Astrocyte (in vitro differentiated cells and primary cell): Measurements from ENCODE around the gene PLCD3. TPM values are rescaled to one million over a fixed set of nuclear protein-coding genes. Genes with fewer than 3 reads are reported as not detected.
A peak's percentile ranks its signal among the peaks of the same experiment; 100 is the strongest.

Experiments used
- DNase-seq: peaks from one replicate; pipeline ENCODE4 v3.0.0-alpha.2; 2010; ENCODE audit warnings: low read depth
- FAIRE-seq: peaks from 2 replicates; lab custom pipeline; 2011; peaks lifted over from hg19 to GRCh38; lab: Jason Lieb, UNC
- H2AFZ ChIP-seq: 2 replicates; pipeline ENCODE4 v1.6.0; 2012; ENCODE audit warnings: low read depth, low read length, inconsistent platforms
- H3K27ac ChIP-seq: 2 replicates; pipeline ENCODE4 v1.5.1; 2011; ENCODE audit warnings: low read depth, low read length, inconsistent platforms
- H3K27me3 ChIP-seq: 2 replicates; pipeline ENCODE4 v1.6.0; 2011; ENCODE audit warnings: low read length, inconsistent platforms; ENCODE audit not compliant: insufficient read depth
- H3K36me3 ChIP-seq: 2 replicates; pipeline ENCODE4 v1.5.1; 2011; ENCODE audit warnings: low read length, inconsistent platforms; ENCODE audit not compliant: insufficient read depth
- H3K4me1 ChIP-seq: 2 replicates; pipeline ENCODE4 v1.5.1; 2011; ENCODE audit warnings: low read length, inconsistent platforms; ENCODE audit not compliant: insufficient read depth
- H3K4me2 ChIP-seq: 2 replicates; pipeline ENCODE4 v1.6.0; 2012; ENCODE audit warnings: low read length, inconsistent platforms
- H3K4me3 ChIP-seq: 2 replicates; pipeline ENCODE4 v1.5.1; 2011; ENCODE audit warnings: low read depth, mild to moderate bottlenecking, low read length, inconsistent platforms; ENCODE audit not compliant: insufficient read depth
- H3K79me2 ChIP-seq: 2 replicates; pipeline ENCODE4 v1.6.0; 2012; ENCODE audit warnings: mild to moderate bottlenecking, low read length, inconsistent platforms; ENCODE audit not compliant: insufficient read depth
- H3K9ac ChIP-seq: 2 replicates; pipeline ENCODE4 v1.6.0; 2012; ENCODE audit warnings: mild to moderate bottlenecking, low read length, inconsistent platforms
- H3K9me3 ChIP-seq: 2 replicates; pipeline ENCODE4 v1.5.1; 2012; ENCODE audit warnings: low read depth, mild to moderate bottlenecking, low read length, inconsistent platforms; ENCODE audit not compliant: insufficient read depth
- H4K20me1 ChIP-seq: 2 replicates; pipeline ENCODE4 v1.6.0; 2012; ENCODE audit warnings: low read length, inconsistent platforms; ENCODE audit not compliant: insufficient read depth
- H3K27ac Mint-ChIP-seq: one replicate; pipeline ENCODE4 v1.8.0; 2021; ENCODE audit warnings: mild to moderate bottlenecking, mixed read lengths; ENCODE audit not compliant: unreplicated experiment
- H3K27me3 Mint-ChIP-seq: one replicate; pipeline ENCODE4 v1.8.0; 2021; ENCODE audit warnings: low read depth, mixed read lengths; ENCODE audit not compliant: unreplicated experiment
- H3K36me3 Mint-ChIP-seq: one replicate; pipeline ENCODE4 v1.8.0; 2021; ENCODE audit warnings: low read depth, mixed read lengths; ENCODE audit not compliant: unreplicated experiment
- H3K4me1 Mint-ChIP-seq: one replicate; pipeline ENCODE4 v1.8.0; 2021; ENCODE audit warnings: low read depth, mixed read lengths; ENCODE audit not compliant: unreplicated experiment
- H3K4me3 Mint-ChIP-seq: one replicate; pipeline ENCODE4 v1.8.0; 2021; ENCODE audit warnings: mild to moderate bottlenecking, moderate library complexity, mixed read lengths; ENCODE audit not compliant: unreplicated experiment
- H3K9me3 Mint-ChIP-seq: one replicate; pipeline ENCODE4 v1.8.0; 2021; ENCODE audit warnings: mild to moderate bottlenecking, mixed read lengths; ENCODE audit not compliant: unreplicated experiment
- CTCF ChIP-seq: IDR thresholded peaks from 2 replicates; pipeline ENCODE4 v1.5.1; 2011; ENCODE audit warnings: low read depth, mild to moderate bottlenecking, inconsistent platforms, low read length, moderate library complexity; ENCODE audit not compliant: insufficient read depth
- EZH2 ChIP-seq: IDR thresholded peaks from 2 replicates; pipeline ENCODE4 v1.6.1; 2012; ENCODE audit warnings: mild to moderate bottlenecking, low read length, inconsistent platforms; ENCODE audit not compliant: insufficient read depth
- total RNA-seq: library from RNA; stranded (reverse); gene quantifications from 2 replicates; pipeline ENCODE4 v1.2.1, GENCODE V29; 2021

Gene PLCD3
- total RNA-seq, 1 donor from 2014 or later: 92.0 TPM

GRCh38 chr17:45146166-45146565 is 13.9 kb upstream of the PLCD3 start:
- H3K27me3 Mint-ChIP-seq: no peaks in the 10 kb centered on the region
- FAIRE-seq (no peak), DNase-seq (no peak)
- H3K27ac ChIP-seq: peak overlapping the region; percentile 30
- H3K36me3 ChIP-seq: no peaks in the 10 kb centered on the region
- H3K4me2 ChIP-seq: peak overlapping the region; percentile 86
- peaks cover 27% of the 10 kb centered on the region for H4K20me1 ChIP-seq
- H3K4me3 ChIP-seq: no peak overlapping the region
- peaks cover 2% of the 10 kb centered on the region for H3K4me1 Mint-ChIP-seq
- no peaks in the 10 kb centered on the region for H3K9me3 Mint-ChIP-seq
- H3K27ac Mint-ChIP-seq: peak overlapping the region; percentile 13
- H3K9me3 ChIP-seq: no peaks in the 10 kb centered on the region
- H3K4me3 Mint-ChIP-seq: peak overlapping the region; percentile 23
- peaks cover 15% of the 10 kb centered on the region for H3K4me1 ChIP-seq
- no peak for TF ChIP-seq EZH2
- TF ChIP-seq CTCF: no peak
- no peak overlapping the region for H3K9ac ChIP-seq
- H3K36me3 Mint-ChIP-seq: peaks cover 3% of the 10 kb centered on the region
- H3K79me2 ChIP-seq: peaks cover 27% of the 10 kb centered on the region
- no peaks in the 10 kb centered on the region for H3K27me3 ChIP-seq
- H2AFZ ChIP-seq: no peak overlapping the region

- H3K4me3 Mint-ChIP-seq: no peak overlapping the region
- FAIRE-seq (no peak), DNase-seq (no peak)
- no peak for TF ChIP-seq CTCF
- TF ChIP-seq EZH2: no peak
- H3K27me3 ChIP-seq: no peaks in the 10 kb centered on the region
- H3K9me3 ChIP-seq: no peaks in the 10 kb centered on the region
- H3K4me2 ChIP-seq: no peak overlapping the region
- peaks cover 16% of the 10 kb centered on the region for H4K20me1 ChIP-seq
- H3K36me3 ChIP-seq: no peaks in the 10 kb centered on the region
- peaks cover 16% of the 10 kb centered on the region for H3K79me2 ChIP-seq
- H3K4me1 ChIP-seq: peaks cover 13% of the 10 kb centered on the region
- H2AFZ ChIP-seq: no peak overlapping the region
- no peaks in the 10 kb centered on the region for H3K9me3 Mint-ChIP-seq
- no peak overlapping the region for H3K27ac Mint-ChIP-seq
- H3K36me3 Mint-ChIP-seq: peaks cover under 1% of the 10 kb centered on the region
- no peak overlapping the region for H3K27ac ChIP-seq
- H3K9ac ChIP-seq: no peak overlapping the region
- no peak overlapping the region for H3K4me3 ChIP-seq
- H3K27me3 Mint-ChIP-seq: no peaks in the 10 kb centered on the region
- peaks cover 2% of the 10 kb centered on the region for H3K4me1 Mint-ChIP-seq
Measured at GRCh38 chr17:45145035-45145389, 12.7 kb upstream of the PLCD3 start.

- H3K9ac ChIP-seq: peak overlapping the region; percentile 63
- H3K9me3 ChIP-seq: no peaks in the 10 kb centered on the region
- peak overlapping the region; percentile 78 for H2AFZ ChIP-seq
- FAIRE-seq: no peak
- H3K27me3 Mint-ChIP-seq: no peaks in the 10 kb centered on the region
- no peaks in the 10 kb centered on the region for H3K27me3 ChIP-seq
- H3K27ac ChIP-seq: no peak overlapping the region
- no peaks in the 10 kb centered on the region for H3K9me3 Mint-ChIP-seq
- peaks cover 10% of the 10 kb centered on the region for H4K20me1 ChIP-seq
- peaks cover 10% of the 10 kb centered on the region for H3K79me2 ChIP-seq
- H3K4me3 Mint-ChIP-seq: no peak overlapping the region
- H3K36me3 Mint-ChIP-seq: no peaks in the 10 kb centered on the region
- peaks cover 2% of the 10 kb centered on the region for H3K4me1 Mint-ChIP-seq
- DNase-seq: no peak
- H3K4me1 ChIP-seq: peaks cover 13% of the 10 kb centered on the region
- no peak overlapping the region for H3K27ac Mint-ChIP-seq
- H3K4me3 ChIP-seq: no peak overlapping the region
- no peaks in the 10 kb centered on the region for H3K36me3 ChIP-seq
- TF ChIP-seq CTCF: no peak
- no peak for TF ChIP-seq EZH2
- peak overlapping the region; percentile 84 for H3K4me2 ChIP-seq
Measured at GRCh38 chr17:45144199-45145034, 12.1 kb upstream of the PLCD3 start.
